HUES48 (cell line): ENCODE measurements around the gene SCNN1G.

ENCODE experiments used
- H3K27ac ChIP-seq: one replicate; pipeline ENCODE4 v1.7.0; 2013; ENCODE audit warnings: low read depth, low read length, inconsistent platforms
- H3K27me3 ChIP-seq: 2 replicates; pipeline ENCODE4 v1.6.1; 2013; ENCODE audit warnings: mild to moderate bottlenecking, low read length; ENCODE audit not compliant: control insufficient read depth, insufficient read depth
- H3K36me3 ChIP-seq: 2 replicates; pipeline ENCODE4 v1.6.1; 2013; ENCODE audit warnings: low read length; ENCODE audit not compliant: control insufficient read depth, insufficient read depth
- H3K4me1 ChIP-seq: 2 replicates; pipeline ENCODE4 v1.6.1; 2013; ENCODE audit warnings: mild to moderate bottlenecking, low read length; ENCODE audit not compliant: control insufficient read depth, insufficient read depth
- H3K4me3 ChIP-seq: 2 replicates; pipeline ENCODE4 v1.5.1; 2013; ENCODE audit warnings: mild to moderate bottlenecking, low read depth, low read length
- H3K9ac ChIP-seq: 2 replicates; pipeline ENCODE4 v1.6.1; 2013; ENCODE audit warnings: mild to moderate bottlenecking, low read depth, low read length, moderate library complexity
- H3K9me3 ChIP-seq: 2 replicates; pipeline ENCODE4 v1.6.1; 2013; ENCODE audit warnings: low read length; ENCODE audit not compliant: control insufficient read depth, insufficient read depth

The SCNN1G gene

GRCh38 chr16:23175651-23176050 is 6.9 kb upstream of the SCNN1G start:
- no peaks in the 10 kb centered on the region for H3K4me1 ChIP-seq
- H3K27me3 ChIP-seq = no peaks in the 10 kb centered on the region
- H3K9me3 ChIP-seq = no peaks in the 10 kb centered on the region
- no peak overlapping the region for H3K9ac ChIP-seq
- no peak overlapping the region for H3K27ac ChIP-seq
- no peaks in the 10 kb centered on the region for H3K36me3 ChIP-seq
- H3K4me3 ChIP-seq = no peak overlapping the region

GRCh38 chr16:23181506-23181905 is 1.0 kb upstream of the SCNN1G start:
- 0 out of 2 replicates have a peak, but pooled peaks cover 2% of the 10 kb centered on the region for H3K36me3 ChIP-seq
- H3K4me3 ChIP-seq = no peak overlapping the region
- peaks cover 10% of the 10 kb centered on the region; the same call in 1 of the 2 replicates for H3K4me1 ChIP-seq
- H3K27ac ChIP-seq = no peak overlapping the region
- no peaks in the 10 kb centered on the region for H3K9me3 ChIP-seq
- H3K9ac ChIP-seq = no peak overlapping the region
- peaks cover 25% of the 10 kb centered on the region for H3K27me3 ChIP-seq

- H3K27ac ChIP-seq = no peak overlapping the region
- H3K4me3 ChIP-seq = no peak overlapping the region; the same call in 1 of the 2 replicates
- H3K36me3 ChIP-seq = 0 out of 2 replicates have a peak, but pooled peaks cover 2% of the 10 kb centered on the region
- no peaks in the 10 kb centered on the region for H3K9me3 ChIP-seq
- peaks cover 25% of the 10 kb centered on the region for H3K27me3 ChIP-seq
- peaks cover 11% of the 10 kb centered on the region; the same call in 1 of the 2 replicates for H3K4me1 ChIP-seq
- no peak overlapping the region for H3K9ac ChIP-seq
These were observed 303 bp upstream of the SCNN1G start for GRCh38 chr16:23182206-23182678.

GRCh38 chr16:23183543-23183862 is 958 bp downstream of the SCNN1G start:
- Histone ChIP-seq H3K4me1 (peaks cover 11% of the 10 kb centered on the region; the same call in 1 of the 2 replicates), H3K9me3 (no peaks in the 10 kb centered on the region), H3K4me3 (peak overlapping the region; percentile 75), H3K27ac (no peak overlapping the region), H3K36me3 (0 out of 2 replicates have a peak, but pooled peaks cover 9% of the 10 kb centered on the region), H3K27me3 (peaks cover 25% of the 10 kb centered on the region), H3K9ac (no peak overlapping the region)

- no peak overlapping the region for H3K4me3 ChIP-seq
These were observed 3.1 kb downstream of the SCNN1G start for GRCh38 chr16:23185656-23186055.

GRCh38 chr16:23186171-23186570 is 3.6 kb downstream of the SCNN1G start:
- Histone ChIP-seq H3K4me3 (no peak overlapping the region), H3K27ac (no peak overlapping the region), H3K9ac (no peak overlapping the region), H3K27me3 (peaks cover 25% of the 10 kb centered on the region), H3K4me1 (peaks cover 11% of the 10 kb centered on the region; the same call in 1 of the 2 replicates), H3K36me3 (0 out of 2 replicates have a peak, but pooled peaks cover 9% of the 10 kb centered on the region), H3K9me3 (no peaks in the 10 kb centered on the region)

More at GRCh38 chr16:23185656-23186055, 3.1 kb downstream of the SCNN1G start:
- Histone ChIP-seq H3K27me3 (peaks cover 25% of the 10 kb centered on the region), H3K4me1 (peaks cover 11% of the 10 kb centered on the region; the same call in 1 of the 2 replicates), H3K9me3 (no peaks in the 10 kb centered on the region), H3K27ac (no peak overlapping the region), H3K9ac (no peak overlapping the region), H3K36me3 (0 out of 2 replicates have a peak, but pooled peaks cover 9% of the 10 kb centered on the region)

GRCh38 chr16:23187341-23187740 is 4.8 kb downstream of the SCNN1G start:
- peaks cover 11% of the 10 kb centered on the region; the same call in 1 of the 2 replicates for H3K4me1 ChIP-seq
- peaks cover 13% of the 10 kb centered on the region for H3K36me3 ChIP-seq
- no peaks in the 10 kb centered on the region for H3K9me3 ChIP-seq
- H3K27ac ChIP-seq = no peak overlapping the region
- H3K27me3 ChIP-seq = peaks cover 25% of the 10 kb centered on the region
- no peak overlapping the region for H3K9ac ChIP-seq
- no peak overlapping the region for H3K4me3 ChIP-seq

GRCh38 chr16:23188911-23189310 is 6.4 kb downstream of the SCNN1G start:
- Histone ChIP-seq H3K36me3 (peaks cover 14% of the 10 kb centered on the region), H3K9me3 (no peaks in the 10 kb centered on the region), H3K4me1 (peaks cover 11% of the 10 kb centered on the region; the same call in 1 of the 2 replicates), H3K9ac (no peak overlapping the region), H3K27ac (no peak overlapping the region), H3K27me3 (peaks cover 11% of the 10 kb centered on the region), H3K4me3 (no peak overlapping the region)

- H3K4me3 ChIP-seq = no peak overlapping the region
- peaks cover 3% of the 10 kb centered on the region; the same call in 1 of the 2 replicates for H3K27me3 ChIP-seq
- no peak overlapping the region for H3K27ac ChIP-seq
- no peak overlapping the region for H3K9ac ChIP-seq
- H3K36me3 ChIP-seq = peaks cover 11% of the 10 kb centered on the region
- peaks cover 30% of the 10 kb centered on the region for H3K4me1 ChIP-seq
- no peaks in the 10 kb centered on the region for H3K9me3 ChIP-seq
These were observed 12.1 kb downstream of the SCNN1G start for GRCh38 chr16:23194497-23195221.

GRCh38 chr16:23195366-23195978 is 12.9 kb downstream of the SCNN1G start:
- no peak overlapping the region; the same call in 1 of the 2 replicates for H3K4me3 ChIP-seq
- H3K27ac ChIP-seq = no peak overlapping the region

GRCh38 chr16:23196539-23196938 is 14.0 kb downstream of the SCNN1G start:
- Histone ChIP-seq H3K4me3 (peak overlapping the region; percentile 21; the same call in 1 of the 2 replicates), H3K36me3 (peaks cover 11% of the 10 kb centered on the region), H3K9ac (no peak overlapping the region), H3K27ac (no peak overlapping the region), H3K4me1 (peaks cover 44% of the 10 kb centered on the region), H3K9me3 (no peaks in the 10 kb centered on the region), H3K27me3 (peaks cover 3% of the 10 kb centered on the region; the same call in 1 of the 2 replicates)

More at GRCh38 chr16:23195366-23195978, 12.9 kb downstream of the SCNN1G start:
- peaks cover 11% of the 10 kb centered on the region for H3K36me3 ChIP-seq
- H3K4me1 ChIP-seq = peaks cover 33% of the 10 kb centered on the region
- peaks cover 3% of the 10 kb centered on the region; the same call in 1 of the 2 replicates for H3K27me3 ChIP-seq
- no peaks in the 10 kb centered on the region for H3K9me3 ChIP-seq
- no peak overlapping the region for H3K9ac ChIP-seq
